HCT116 (cell line): ENCODE data around the gene ACTR8. TPM values are rescaled to one million over a fixed set of nuclear protein-coding genes. Genes with fewer than 3 reads are reported as not detected.

ENCODE experiments used
- ATAC-seq: fragments of 200-7000 bp; cut with Tn5 transposase; 2 replicates; pipeline ENCODE4 v1.9.1; 2020; ENCODE audit warnings: mild to moderate bottlenecking, moderate library complexity
- BruUV-seq: library from RNA; stranded (reverse); fragments of 400-500 nt; replicated peaks from 2 replicates; lab custom pipeline; 2021; lab: Mats Ljungman, UMichigan
- CTCF ChIA-PET: fragments of 300-600 bp; sonication (Branson Sonifier 250); formaldehyde crosslinking; loops from one replicate; lab custom pipeline; 2021; ENCODE audit warnings: antibody characterized with exemption; lab: Charles Lee
- POLR2A ChIA-PET: fragments of 300-600, 350-600 bp; sonication (Branson Sonifier 250); formaldehyde crosslinking; loops from one replicate; lab custom pipeline; 2021; ENCODE audit warnings: antibody characterized with exemption; lab: Charles Lee
- RAD21 ChIA-PET, 2 experiments: fragments of 300-600 bp; sonication (Branson Sonifier 250); formaldehyde crosslinking; loops; one replicate each; lab custom pipeline; 2023; ENCODE audit warnings: low total read pairs in 2 of 2; ENCODE audit not compliant: uncharacterized antibody in 2 of 2, unreplicated experiment in 2 of 2, low non-redundant PET in 1 of 2; lab: Charles Lee
- DNase-seq: peaks from one replicate; pipeline ENCODE4 v3.0.0-alpha.2; 2010; ENCODE audit warnings: low read depth, low spot score
- H2AFZ ChIP-seq: fragments of 200-600 bp; shearing (Covaris generic), sonication (generic); 2 replicates; pipeline ENCODE4 v1.6.1; 2017; ENCODE audit warnings: low read depth, mixed run types, mixed read lengths, antibody characterized with exemption, low read length; ENCODE audit not compliant: poor library complexity, severe bottlenecking
- H3K27ac ChIP-seq: 2 replicates; pipeline ENCODE4 v1.5.1; 2012; ENCODE audit warnings: low read depth, low read length
- H3K27me3 ChIP-seq: fragments of 200-600 bp; sonication (generic); 2 replicates; pipeline ENCODE4 v1.6.1; 2016; ENCODE audit warnings: mixed run types, low read length, mixed read lengths; ENCODE audit not compliant: insufficient read depth
- H3K36me3 ChIP-seq, 2 experiments: fragments of 200-500 bp in 1 of 2; fragments of 200-600 bp in 1 of 2; sonication (Bioruptor generic) in 1 of 2; sonication (generic) in 1 of 2; 2 replicates each; pipeline versions ENCODE4 v1.5.1 to v1.6.1; 2014 to 2016; ENCODE audit warnings: low read length in 2 of 2, inconsistent platforms in 1 of 2, mixed read lengths in 1 of 2, mixed run types in 1 of 2; ENCODE audit not compliant: insufficient read depth in 2 of 2, control insufficient read depth in 1 of 2
- H3K4me1 ChIP-seq, 2 experiments: fragments of 200-600 bp in 1 of 2; sonication (generic) in 1 of 2; 2 replicates each; pipeline versions ENCODE4 v1.5.1 to v1.6.1; 2012 to 2017; ENCODE audit warnings: low read length in 2 of 2, inconsistent platforms in 1 of 2, mild to moderate bottlenecking in 1 of 2, mixed read lengths in 1 of 2, mixed run types in 1 of 2, moderate library complexity in 1 of 2; ENCODE audit not compliant: insufficient read depth in 2 of 2, control insufficient read depth in 1 of 2
- H3K4me2 ChIP-seq: fragments of 200-600 bp; sonication (generic); 2 replicates; pipeline ENCODE4 v1.6.1; 2017; ENCODE audit warnings: mixed run types, low read length, mixed read lengths
- H3K4me3 ChIP-seq, 2 experiments: fragments of 200-600 bp in 1 of 2; sonication (generic) in 1 of 2; replicated peaks in 1 of 2; 2 replicates each; pipeline ENCODE4 v1.5.1; 2011 to 2016; ENCODE audit warnings: low read length in 2 of 2, control low read depth in 1 of 2, low read depth in 1 of 2, mild to moderate bottlenecking in 1 of 2, mixed read lengths in 1 of 2, mixed run types in 1 of 2
- H3K79me2 ChIP-seq: fragments of 200-600 bp; sonication (generic); 2 replicates; pipeline ENCODE4 v1.6.1; 2017; ENCODE audit warnings: mild to moderate bottlenecking, mixed run types, low read length, moderate library complexity, mixed read lengths; ENCODE audit not compliant: insufficient read depth
- H3K9ac ChIP-seq: fragments of 200-600 bp; sonication (generic); 2 replicates; pipeline ENCODE4 v1.6.1; 2016; ENCODE audit warnings: low read length, mixed read lengths
- H3K9me2 ChIP-seq: fragments of 200-600 bp; sonication (generic), shearing (Covaris generic); 2 replicates; pipeline ENCODE4 v1.6.1; 2017; ENCODE audit warnings: mixed run types, mild to moderate bottlenecking, moderate library complexity; ENCODE audit not compliant: insufficient read depth
- H3K9me3 ChIP-seq, 2 experiments: fragments of 200-500 bp in 1 of 2; fragments of 200-600 bp in 1 of 2; sonication (Bioruptor generic) in 1 of 2; sonication (generic) in 1 of 2; 2 replicates each; pipeline ENCODE4 v1.6.1; 2014 to 2017; ENCODE audit warnings: low read length in 2 of 2, mixed read lengths in 2 of 2, inconsistent platforms in 1 of 2, low read depth in 1 of 2, mild to moderate bottlenecking in 1 of 2, mixed run types in 1 of 2, moderate library complexity in 1 of 2; ENCODE audit not compliant: control insufficient read depth in 1 of 2, insufficient read depth in 1 of 2
- H4K20me1 ChIP-seq: fragments of 200-600 bp; sonication (generic), shearing (Covaris generic); 2 replicates; pipeline ENCODE4 v1.6.1; 2017; ENCODE audit warnings: mixed run types, mild to moderate bottlenecking, moderate library complexity; ENCODE audit not compliant: insufficient read depth
- CTCF ChIP-seq, 3 experiments: fragments of 200-600 bp in 1 of 3; sonication (generic) in 1 of 3; IDR thresholded peaks in 2 of 3; conservative IDR thresholded peaks in 1 of 3; 2 replicates each; pipeline ENCODE4 v1.5.1; 2012 to 2017; ENCODE audit warnings: low read depth in 2 of 3, low read length in 2 of 3, antibody characterized with exemption in 1 of 3, borderline replicate concordance in 1 of 3, control low read depth in 1 of 3, mild to moderate bottlenecking in 1 of 3, mixed read lengths in 1 of 3, mixed run types in 1 of 3, moderate library complexity in 1 of 3; ENCODE audit not compliant: insufficient read depth in 1 of 3
- EGR1 ChIP-seq: IDR thresholded peaks from 2 replicates; pipeline ENCODE4 v1.6.1; 2012; ENCODE audit warnings: low read depth
- FOSL1 ChIP-seq: IDR thresholded peaks from 2 replicates; pipeline ENCODE4 v1.6.1; 2012; ENCODE audit warnings: low read depth
- JUND ChIP-seq: IDR thresholded peaks from 2 replicates; pipeline ENCODE4 v1.6.1; 2012
- POLR2AphosphoS5 ChIP-seq: IDR thresholded peaks from 2 replicates; pipeline ENCODE4 v1.6.1; 2011; ENCODE audit warnings: mild to moderate bottlenecking, low read depth, low read length, moderate library complexity
- SIN3A ChIP-seq: IDR thresholded peaks from 2 replicates; pipeline ENCODE4 v1.6.1; 2012; ENCODE audit warnings: low read depth
- intact Hi-C: fragments of 100-400 bp; cut with micrococcal nuclease; formaldehyde crosslinking; loops from 2 replicates; pipeline ENCODE4 v1.10.0; 2022
- total RNA-seq: library from RNA; stranded (reverse); gene quantifications from one replicate; pipeline ENCODE4 v1.2.1, GENCODE V29; 2021; ENCODE audit not compliant: unreplicated experiment

ACTR8 gene
- total RNA-seq, 1 experiment from 2014 or later = 25.5 TPM

GRCh38 chr3:53845103-53845880 lies 36.7 kb downstream of the ACTR8 start:
- POLR2A ChIA-PET = interaction anchor here (1.0 to 1.7 kb wide), 2 partner anchors 16 to 47 kb away, joined by 4 read pairs; partner anchors contain the start of gene SELENOK
- TF ChIP-seq FOSL1 (no peak), POLR2AphosphoS5 (peak; percentile 51), SIN3A (no peak), JUND (no peak), EGR1 (peak; percentile 92), CTCF (IDR thresholded peaks at IDR 0.05 in 2 of 3, conservative IDR thresholded peaks at IDR 0.05 in 1 of 3; ENCODE audit: borderline replicate concordance in 1 of 3, insufficient read depth in 1 of 3, low read depth in 2 of 3, low read length in 2 of 3) (peak in 2 of 3 experiments; percentile 44 to 59; a peak in 4 of 6 replicates)
- Histone ChIP-seq H3K4me3 (peak overlapping the region; percentile 45 to 72), H3K9me2 (no peaks in the 10 kb centered on the region), H3K4me1 (peaks cover 39 to 51% of the 10 kb centered on the region in 2 experiments), H3K9ac (peak overlapping the region; percentile 83), H3K79me2 (peaks cover 6% of the 10 kb centered on the region; the same call in 1 of the 2 replicates), H3K27me3 (no peaks in the 10 kb centered on the region), H4K20me1 (no peaks in the 10 kb centered on the region), H3K9me3 (no peaks in the 10 kb centered on the region), H3K4me2 (peak overlapping the region; percentile 87), H3K27ac (peak overlapping the region; percentile 83), H3K36me3 (no peaks in the 10 kb centered on the region), H2AFZ (peak overlapping the region; percentile 56)
- ATAC-seq (peak; percentile 66), DNase-seq (peak; percentile 49)
- intact Hi-C loops = no loop called here
- RAD21 ChIA-PET = no interaction called here
- CTCF ChIA-PET = no interaction called here
- TSS peak; percentile 52 for BruUV-seq
